Measurements from ENCODE around the gene MAP2K2. TPM values are rescaled to one million over a fixed set of nuclear protein-coding genes. Genes with fewer than 3 reads are reported as not detected.

Gene MAP2K2
- total RNA-seq, 1 donor from 2014 or later, result 124 TPM

GRCh38 chr19:4077800-4078684 is 45.9 kb downstream of the MAP2K2 start:
- DNase-seq (ENCODE audit: low read depth), result no peak

GRCh38 chr19:4077007-4077374 is 46.9 kb downstream of the MAP2K2 start:
- no peak for DNase-seq (ENCODE audit: low read depth)

GRCh38 chr19:4075373-4075772 is 48.5 kb downstream of the MAP2K2 start:
- DNase-seq (ENCODE audit: low read depth), result no peak

- DNase-seq (ENCODE audit: low read depth), result no peak
Measured at GRCh38 chr19:4071610-4072009, 52.3 kb downstream of the MAP2K2 start.

- no peak for DNase-seq (ENCODE audit: low read depth)
Measured at GRCh38 chr19:4069331-4069959, 54.5 kb downstream of the MAP2K2 start.

- no peak for DNase-seq (ENCODE audit: low read depth)
Measured at GRCh38 chr19:4068047-4068966, 55.6 kb downstream of the MAP2K2 start.

- no peak for DNase-seq (ENCODE audit: low read depth)
Measured at GRCh38 chr19:4067396-4068046, 56.4 kb downstream of the MAP2K2 start.

- DNase-seq (ENCODE audit: low read depth), result no peak
Measured at GRCh38 chr19:4066682-4067395, 57.1 kb downstream of the MAP2K2 start, which contains the start of gene ZBTB7A. Gene ZBTB7A (minus strand): TSS chr19:4066899. CDS start chr19:4055232, 11,667 bp downstream.

- no peak for DNase-seq (ENCODE audit: low read depth)
Measured at GRCh38 chr19:4066176-4066606, 57.7 kb downstream of the MAP2K2 start.

- peak; percentile 85 for DNase-seq (ENCODE audit: low read depth)
Measured at GRCh38 chr19:4065430-4066175, 58.3 kb downstream of the MAP2K2 start.

- no peak for DNase-seq (ENCODE audit: low read depth)
Measured at GRCh38 chr19:4064496-4065260, 59.2 kb downstream of the MAP2K2 start.

- DNase-seq (ENCODE audit: low read depth), result no peak
Measured at GRCh38 chr19:4064149-4064495, 59.8 kb downstream of the MAP2K2 start.

- no peak for DNase-seq (ENCODE audit: low read depth)
Measured at GRCh38 chr19:4063369-4064148, 60.4 kb downstream of the MAP2K2 start.

GRCh38 chr19:4062419-4063368 is 61.2 kb downstream of the MAP2K2 start:
- no peak for DNase-seq (ENCODE audit: low read depth)

GRCh38 chr19:4061683-4062418 is 62.1 kb downstream of the MAP2K2 start:
- DNase-seq (ENCODE audit: low read depth), result no peak

GRCh38 chr19:4061178-4061682 is 62.7 kb downstream of the MAP2K2 start:
- peak; percentile 42 for DNase-seq (ENCODE audit: low read depth)
